Gastroesophageal sphincter (tissue), 3 donors: ENCODE measurements around the gene PTGES3L.

ENCODE experiments used
- CTCF ChIP-seq, 4 experiments: fragments of 200-600 bp in 2 of 4; fragments of 450-650 bp in 2 of 4; sonication (generic) in 1 of 4; IDR thresholded peaks; one replicate each; pipeline ENCODE4 v1.5.1; 2017 to 2019; ENCODE audit warnings: antibody characterized with exemption in 4 of 4, mild to moderate bottlenecking in 2 of 4, moderate library complexity in 2 of 4
- EP300 ChIP-seq: sonication (generic); formaldehyde crosslinking; IDR thresholded peaks from one replicate; pipeline ENCODE4 v1.6.1; 2017; ENCODE audit warnings: antibody characterized with exemption, mild to moderate bottlenecking
- POLR2A ChIP-seq, 2 donors: fragments of 450-650 bp; IDR thresholded peaks; one replicate each; pipeline ENCODE4 v1.6.1; 2017; ENCODE audit warnings: antibody characterized with exemption in 2 of 2, mild to moderate bottlenecking in 2 of 2, moderate library complexity in 1 of 2
- POLR2AphosphoS5 ChIP-seq: sonication (generic); formaldehyde crosslinking; IDR thresholded peaks from one replicate; pipeline ENCODE4 v1.6.1; 2017; ENCODE audit warnings: antibody characterized with exemption

GRCh38 chr17:42969001-42969581 lies 10.8 kb downstream of the PTGES3L start:
- TF ChIP-seq POLR2A (IDR thresholded peaks at IDR 0.05) (no peak), CTCF (IDR thresholded peaks at IDR 0.05) (no peak), POLR2AphosphoS5 (no peak), EP300 (no peak)
